Retina (tissue), 1 donor: ENCODE results near the gene FBXW10B.
"Not testable (repeated sequence)": the region's sequence is repeated elsewhere in the genome, so short reads cannot be mapped to it uniquely, and the experiment has no call there.

Experiments
- DNase-seq: peaks from one replicate; pipeline ENCODE4 v3.0.0-alpha.2; 2016

FBXW10B gene

DNA sequence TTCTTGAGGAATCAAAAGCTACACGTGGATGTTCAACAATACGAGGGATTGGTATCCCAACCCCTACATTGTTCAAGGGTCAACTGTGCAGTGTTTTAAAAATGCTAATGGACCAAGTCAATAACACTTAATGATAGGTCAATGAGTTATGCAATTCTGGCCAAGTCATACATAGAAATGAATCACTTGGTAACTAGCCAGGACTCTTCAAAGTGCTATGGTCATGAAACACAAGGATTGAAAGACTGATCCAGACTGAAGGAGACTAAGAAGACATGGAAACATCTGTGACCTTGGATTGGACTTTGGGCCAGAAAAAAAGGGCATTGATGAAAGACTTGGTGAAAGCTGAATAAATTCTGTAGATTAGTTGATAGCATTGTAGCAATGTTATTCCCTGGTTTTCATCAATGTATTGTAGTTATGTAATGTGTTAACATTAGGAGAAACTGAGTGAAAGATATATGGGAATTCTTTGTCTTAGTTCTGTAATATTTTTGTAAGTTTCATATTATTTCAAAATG, 11.5 kb upstream of the FBXW10B start:
- DNase-seq, result not testable (repeated sequence)

DNA sequence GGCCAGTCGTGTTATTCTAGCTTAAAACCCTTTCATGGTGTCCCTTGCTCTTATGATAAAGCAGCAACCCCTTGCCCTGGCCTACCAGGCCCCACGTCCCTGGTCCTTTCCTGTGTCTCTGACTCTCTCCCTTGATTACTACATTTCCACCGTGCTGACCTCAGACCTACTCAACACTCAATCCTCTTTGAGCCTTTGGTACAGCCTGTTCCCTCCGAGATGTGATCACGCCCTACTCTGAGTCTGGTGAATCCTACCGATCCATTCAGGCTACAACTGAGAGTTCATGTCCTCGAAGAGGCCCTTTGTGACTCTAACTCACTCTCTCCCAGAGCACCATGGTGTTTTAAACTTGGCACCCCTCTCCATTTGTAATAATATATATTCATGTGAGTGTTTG, 10.5 kb upstream of the FBXW10B start:
- DNase-seq, result not testable (repeated sequence)

DNA sequence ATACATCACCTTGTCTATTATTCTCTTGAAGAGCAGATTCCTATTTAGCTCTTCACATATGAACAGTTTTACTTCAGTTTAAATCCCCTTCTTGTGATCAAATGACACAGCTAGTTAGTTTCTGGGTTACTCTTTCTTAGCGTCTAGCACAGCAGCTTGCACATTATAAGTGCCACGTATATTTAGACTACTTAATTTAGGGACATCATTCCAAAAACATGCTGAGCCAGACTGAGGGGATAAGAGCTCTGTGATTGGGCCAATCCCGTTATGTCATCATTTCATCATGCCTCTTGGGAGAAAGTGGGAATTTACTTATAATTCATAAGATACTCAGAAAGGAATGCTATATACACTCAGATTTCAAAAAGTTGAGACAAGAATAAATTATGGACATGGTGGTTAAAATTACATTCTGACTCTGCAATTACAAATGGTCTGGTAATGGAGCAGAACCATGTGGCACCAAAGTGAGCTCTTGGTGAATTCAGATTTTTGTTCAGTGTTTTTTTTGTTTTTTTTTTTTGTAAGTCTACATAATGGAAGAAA, 4.2 kb upstream of the FBXW10B start:
- DNase-seq, result not testable (repeated sequence)

DNA sequence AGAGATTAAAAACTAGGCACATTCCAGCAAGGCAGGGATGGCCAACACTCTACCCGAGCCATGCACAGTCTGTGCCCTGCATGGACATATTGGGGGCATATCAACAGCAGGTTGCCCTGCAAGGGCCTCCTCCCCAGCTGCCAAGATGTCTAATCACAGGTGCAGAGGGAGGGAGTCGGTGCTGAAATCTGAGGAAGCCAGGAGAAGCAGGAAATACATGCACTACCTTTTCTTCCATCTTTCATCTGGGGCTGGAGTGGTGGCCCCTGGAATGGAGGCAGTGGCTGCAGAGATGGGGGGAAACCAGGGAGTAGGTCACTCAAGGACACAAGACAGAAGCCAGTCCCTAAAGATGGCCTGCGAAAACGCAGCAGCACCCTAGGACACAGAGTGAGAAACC, 3.8 kb upstream of the FBXW10B start:
- not testable (repeated sequence) for DNase-seq

DNA sequence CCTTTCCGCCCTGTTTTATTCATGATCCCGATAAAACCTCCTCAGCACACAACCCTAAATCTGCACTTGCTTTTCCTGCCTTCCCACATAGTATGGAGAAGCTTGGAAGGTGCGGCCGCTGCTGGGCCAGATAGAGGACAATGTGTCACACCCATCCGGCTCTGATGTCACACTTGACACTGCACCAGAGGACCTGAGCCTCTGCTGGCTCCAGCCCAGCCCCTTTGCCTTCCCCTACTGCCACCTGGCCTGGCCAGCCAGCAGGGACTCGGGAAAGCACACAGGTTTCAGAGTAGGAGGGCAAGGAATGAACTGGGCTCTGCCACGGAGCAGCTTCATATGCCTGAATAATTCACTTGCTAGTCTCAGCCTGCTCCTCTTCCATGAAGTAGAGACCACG, 2.6 kb upstream of the FBXW10B start:
- DNase-seq, result not testable (repeated sequence)

DNA sequence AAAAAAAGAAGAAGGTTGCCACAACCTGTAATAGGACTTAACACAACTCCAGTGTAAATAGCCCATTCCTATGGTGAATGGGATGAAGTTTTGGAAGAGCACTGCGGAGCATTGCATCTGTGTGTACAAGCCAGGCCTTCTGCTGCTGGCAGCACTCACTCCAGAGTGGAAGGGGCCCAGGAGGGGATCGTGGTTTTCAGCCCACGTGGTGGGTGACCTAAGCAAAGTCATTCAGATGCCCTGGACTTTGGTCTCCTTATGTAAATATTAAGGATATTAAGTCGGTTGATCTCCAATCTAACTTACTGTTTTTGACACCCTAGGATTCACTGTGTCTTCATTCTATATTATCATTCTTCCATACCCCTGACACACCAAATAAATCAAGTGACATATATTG, 2.7 kb downstream of the FBXW10B start:
- DNase-seq, result not testable (repeated sequence)

DNA sequence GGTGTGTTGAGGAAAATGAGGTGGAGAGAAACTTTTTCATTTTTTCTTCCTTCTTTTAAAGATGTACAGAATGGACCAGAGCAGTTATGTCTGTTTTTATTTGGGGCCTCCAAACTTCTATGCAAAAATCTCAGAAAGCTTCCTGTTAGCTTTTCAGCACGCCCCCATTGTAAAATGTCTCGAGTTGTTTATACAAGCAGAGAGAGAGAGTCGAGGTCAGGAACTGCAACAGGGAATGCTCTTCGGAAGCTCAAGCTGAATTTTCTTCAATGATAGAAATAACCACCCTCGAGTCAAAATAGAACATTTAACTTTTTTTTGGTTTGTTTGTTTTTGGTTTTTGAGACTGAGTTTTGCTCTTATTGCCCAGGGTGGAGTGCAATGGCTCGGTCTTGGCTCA, 3.7 kb downstream of the FBXW10B start:
- DNase-seq, result not testable (repeated sequence)

DNA sequence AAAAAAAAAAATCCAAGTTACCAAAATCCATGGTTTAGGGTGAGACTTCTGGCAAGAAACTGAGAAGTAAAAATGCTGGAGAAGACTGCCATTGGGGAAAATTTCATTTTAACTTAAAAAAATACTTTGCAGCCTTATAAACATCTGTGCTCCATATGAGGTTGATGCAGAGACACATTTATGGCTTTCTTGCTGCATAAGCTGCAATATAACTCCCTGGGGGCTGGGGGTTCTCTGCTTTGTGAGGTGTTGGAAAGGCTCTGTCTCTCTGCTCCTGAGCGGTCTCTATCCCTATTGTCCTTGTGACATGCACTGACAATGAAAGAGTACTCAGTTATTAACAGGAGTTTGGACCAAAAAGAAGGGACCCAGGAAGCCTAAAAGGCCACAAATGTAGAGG, 6.4 kb downstream of the FBXW10B start:
- DNase-seq, result not testable (repeated sequence)

DNA sequence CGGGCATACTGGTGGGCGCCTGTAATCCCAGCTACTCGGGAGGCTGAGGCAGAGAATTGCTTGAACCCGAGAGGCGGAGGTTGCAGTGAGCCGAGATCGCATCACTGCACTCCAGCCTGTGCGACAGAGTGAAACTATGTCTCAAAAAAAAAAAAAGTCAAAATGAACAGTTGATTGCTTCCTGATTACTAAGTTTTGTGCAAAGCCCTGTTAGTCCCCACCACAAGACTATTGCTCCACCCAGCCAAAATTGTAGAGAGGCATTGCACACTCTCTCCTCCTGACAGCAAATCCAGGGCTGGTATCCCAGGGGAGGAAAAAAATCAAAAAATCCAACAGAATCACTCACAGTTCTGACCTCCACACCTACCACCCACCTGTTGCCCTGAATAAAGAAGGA, 26.5 kb downstream of the FBXW10B start:
- DNase-seq, result not testable (repeated sequence)

DNA sequence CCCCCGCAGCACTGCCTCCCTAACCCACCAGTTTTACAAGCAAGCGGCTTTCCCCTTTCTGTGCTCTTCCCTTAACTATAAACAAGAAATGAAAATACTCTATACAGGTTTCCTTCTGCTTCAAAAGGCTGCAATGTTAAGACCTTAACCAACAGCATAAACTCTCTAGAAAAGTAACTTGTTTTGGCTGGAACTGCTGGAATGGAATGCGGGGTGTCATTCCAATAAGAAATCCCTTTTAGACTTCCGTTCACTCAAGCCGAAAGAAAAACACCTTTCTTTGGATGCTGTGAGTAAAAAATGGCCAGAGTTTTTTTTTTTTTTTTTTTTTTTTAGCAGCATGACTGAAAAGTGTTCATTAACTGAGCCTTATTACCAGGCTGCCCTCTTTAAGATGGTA, 27.5 kb downstream of the FBXW10B start:
- DNase-seq, result peak; percentile 28

DNA sequence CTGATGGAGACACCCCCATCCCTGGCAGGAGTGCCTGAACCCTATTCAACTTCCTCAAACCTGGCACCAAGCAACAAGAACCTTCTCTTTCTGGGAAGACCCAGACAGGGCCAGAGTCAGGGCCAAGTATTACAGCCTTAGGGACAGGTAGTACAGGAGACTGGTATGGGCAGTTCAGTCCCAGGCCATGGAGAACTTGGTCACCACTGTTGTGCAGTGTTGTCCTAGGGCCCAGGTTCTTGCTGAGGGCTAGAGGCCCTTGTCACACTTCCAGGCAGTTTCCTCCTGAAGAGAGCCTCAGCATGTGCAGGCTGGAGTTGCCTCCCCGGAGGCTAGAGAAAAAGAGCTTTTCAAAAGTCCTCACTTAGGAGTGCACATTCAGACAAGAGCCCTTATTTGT, 28.7 kb downstream of the FBXW10B start:
- DNase-seq, result not testable (repeated sequence)

DNA sequence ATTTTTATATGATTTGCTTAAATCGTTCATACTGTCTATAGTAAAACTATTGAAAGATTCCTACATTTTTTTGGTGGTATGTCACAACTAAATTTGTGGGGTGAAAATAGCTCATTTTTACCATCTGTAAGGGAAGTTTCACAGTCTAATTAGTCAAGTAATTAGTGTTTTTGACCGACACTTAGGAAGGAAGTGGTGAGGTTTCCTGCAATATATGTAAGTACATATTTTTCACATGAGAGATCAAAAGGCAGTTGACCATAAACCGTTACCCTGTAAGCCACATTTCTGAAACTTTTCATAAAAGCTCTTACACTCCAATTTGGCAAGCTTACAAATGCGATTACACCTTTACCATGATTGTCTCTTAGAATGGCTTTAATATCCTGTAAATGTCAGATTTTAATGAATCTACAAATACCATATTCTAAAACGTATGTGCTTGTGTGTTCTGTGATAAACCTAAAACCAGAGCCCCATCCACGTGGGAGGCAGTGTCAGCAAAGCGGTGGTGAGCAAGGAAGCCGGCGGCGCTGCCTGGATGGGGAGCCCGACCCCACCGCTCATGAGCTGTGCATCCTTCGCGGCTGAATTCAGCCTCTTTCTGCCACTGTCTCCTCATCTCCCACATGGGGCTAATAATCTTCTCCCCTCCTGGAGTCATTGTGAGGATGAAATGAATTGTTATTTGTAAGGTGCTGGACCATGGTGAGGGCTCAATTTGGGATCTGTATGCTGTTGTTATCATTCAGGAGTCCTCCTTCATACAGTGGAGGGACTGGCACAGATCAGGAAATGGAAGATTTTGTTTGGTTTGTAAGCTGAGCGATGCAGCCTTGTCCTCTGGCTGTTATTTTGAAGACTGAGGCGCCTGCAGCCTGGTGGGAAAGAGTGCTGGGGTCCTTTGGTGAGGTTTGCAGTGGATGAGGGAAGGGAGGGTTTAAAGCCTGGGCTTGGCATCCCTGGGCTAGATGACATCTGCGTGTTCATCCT, 29.7 kb downstream of the FBXW10B start:
- DNase-seq, result not testable (repeated sequence)

DNA sequence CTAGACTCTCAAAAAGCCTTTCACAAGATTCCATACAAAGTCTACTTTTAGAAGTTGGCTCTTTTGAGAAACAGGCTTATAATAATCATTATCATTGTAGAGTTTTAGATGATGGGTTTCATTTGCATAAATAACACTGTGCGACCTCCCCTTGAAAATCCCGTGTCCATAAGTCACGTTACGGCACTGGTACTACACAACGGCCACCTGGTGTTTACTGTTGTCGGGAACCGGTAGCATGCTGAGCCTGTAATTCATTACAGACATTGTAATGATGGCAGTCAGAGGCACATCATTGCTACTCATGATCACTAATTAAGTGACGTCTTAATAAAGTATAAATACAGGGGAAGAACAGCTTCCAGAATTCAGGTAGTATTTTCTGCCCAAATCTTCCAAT, 31.5 kb downstream of the FBXW10B start:
- not testable (repeated sequence) for DNase-seq

DNA sequence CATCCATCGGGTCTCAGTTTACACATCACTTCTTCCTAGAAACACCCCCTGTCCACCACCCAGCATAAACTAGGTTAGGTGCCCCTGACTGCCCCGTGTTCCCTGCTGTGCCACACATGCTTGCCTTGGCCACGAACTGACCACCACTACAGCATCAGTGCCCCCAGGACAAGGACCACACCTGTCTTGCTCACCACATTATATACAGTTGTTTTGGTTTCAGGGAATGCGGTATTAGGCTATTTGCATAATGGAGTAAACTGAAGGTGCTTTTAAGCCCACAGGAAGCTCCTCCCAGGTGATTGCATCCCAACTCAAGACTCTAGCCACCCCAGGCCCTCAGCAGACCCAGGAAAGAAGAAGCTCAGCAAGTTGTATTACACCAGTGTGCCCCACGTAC, 36.2 kb downstream of the FBXW10B start:
- not testable (repeated sequence) for DNase-seq

DNA sequence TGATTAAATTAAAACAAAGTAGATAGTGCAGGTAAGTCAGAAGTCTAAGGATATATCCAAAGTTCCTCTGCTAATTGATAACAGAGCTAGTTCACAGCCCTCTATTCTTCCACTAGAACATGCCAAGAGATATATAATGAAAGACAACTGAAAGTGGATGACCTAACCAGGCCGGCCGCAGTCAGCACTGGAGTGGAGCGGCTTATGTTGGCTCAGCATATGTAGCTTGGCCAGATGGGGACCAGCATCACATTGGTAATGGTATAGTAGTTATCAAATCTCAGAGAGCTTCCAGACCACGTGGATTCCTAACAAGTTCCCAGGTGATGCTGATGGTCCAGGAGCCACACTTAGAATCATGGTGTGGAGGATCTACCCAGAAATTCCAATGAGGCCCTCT, 38.0 kb downstream of the FBXW10B start:
- DNase-seq, result not testable (repeated sequence)

DNA sequence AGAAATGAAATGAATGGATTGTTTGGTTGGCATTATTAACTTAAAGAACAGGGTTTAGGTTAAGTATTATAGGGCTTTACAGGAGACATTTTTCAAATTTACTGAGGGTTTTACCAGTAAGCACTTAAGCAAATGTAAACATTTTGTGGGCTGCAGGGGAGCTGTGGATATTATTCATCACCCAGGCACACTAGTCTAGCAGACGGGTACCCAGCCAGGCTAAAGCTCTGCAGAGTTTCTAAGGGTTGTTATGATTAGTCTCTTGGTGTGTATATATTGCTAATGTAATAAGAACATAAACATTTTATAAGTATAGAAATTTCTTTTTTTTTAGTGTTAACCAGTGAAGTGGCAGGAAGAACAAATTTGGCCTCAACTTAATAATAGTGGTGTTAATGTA, 42.7 kb downstream of the FBXW10B start:
- not testable (repeated sequence) for DNase-seq

DNA sequence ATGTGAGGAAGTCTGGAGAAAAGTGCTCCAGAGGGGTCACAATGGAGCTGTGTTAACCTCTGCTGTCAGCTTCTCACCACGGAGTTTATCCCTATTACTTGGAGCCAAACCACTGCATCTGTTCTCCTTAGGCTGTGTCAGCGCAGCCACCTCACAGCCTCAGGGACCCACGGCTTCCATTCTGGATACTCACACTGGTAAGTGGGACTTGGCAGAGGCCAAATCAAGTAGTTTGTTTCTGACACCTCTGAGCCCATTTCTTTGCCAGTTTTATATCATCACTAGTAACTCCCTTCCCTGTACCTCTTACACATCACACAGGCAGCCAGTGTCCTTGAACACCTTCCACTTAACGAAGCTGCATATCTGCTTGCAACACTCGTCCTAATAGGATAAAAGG, 44.8 kb downstream of the FBXW10B start:
- DNase-seq, result not testable (repeated sequence)

DNA sequence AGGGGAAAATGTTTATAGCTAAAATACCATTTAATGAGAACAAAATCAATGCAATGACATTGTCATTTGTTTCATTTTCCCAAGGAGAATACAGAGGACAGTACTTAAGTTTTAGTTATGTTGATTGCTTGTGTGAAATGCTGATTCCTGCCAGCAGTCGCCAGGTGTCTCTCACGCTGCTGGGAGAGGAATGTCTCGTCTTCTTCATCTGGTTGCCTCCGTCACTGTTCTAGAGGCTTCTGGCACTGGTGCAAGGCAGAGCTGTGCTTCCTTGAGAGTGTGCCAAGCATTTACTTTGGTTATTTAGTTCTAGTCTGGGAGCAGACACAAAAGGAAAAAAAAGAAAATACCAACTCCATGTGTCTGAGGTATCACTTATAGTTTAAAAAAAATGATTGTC, 45.6 kb downstream of the FBXW10B start:
- DNase-seq, result not testable (repeated sequence)
